Measurements from ENCODE around the gene KCTD12. TPM values are rescaled to one million over a fixed set of nuclear protein-coding genes. Genes with fewer than 3 reads are reported as not detected.

Gene KCTD12
- polyA plus RNA-seq, 1 donor (not counting 4 experiments of a cell fraction or from before 2014, with no cell fraction given), result 18.9 TPM

DNA sequence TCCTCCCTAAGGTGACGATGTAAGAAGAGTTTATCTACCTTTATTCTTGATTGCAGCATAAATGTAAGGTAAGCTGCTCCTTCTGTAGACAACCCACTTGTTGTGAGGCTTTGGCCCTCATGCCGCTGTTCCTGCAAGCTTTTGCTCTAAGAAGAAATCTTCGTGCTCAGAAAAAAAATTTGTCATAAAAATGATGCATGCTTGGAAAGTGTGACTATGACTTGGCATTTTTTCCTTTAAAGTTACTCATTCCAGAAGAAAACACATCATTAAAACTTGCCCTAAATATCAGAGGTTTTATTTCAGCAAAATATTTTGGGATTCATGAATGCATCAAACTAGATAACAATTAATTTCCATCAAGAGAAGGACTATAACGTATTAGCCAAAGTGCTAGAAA lies 39.8 kb downstream of the KCTD12 start:
- dilution Hi-C loops (cut with MboI; ENCODE audit: extremely low pct_ligation_motif_present, low sequenced_read_pairs), result no loop called here
- H3K27ac ChIP-seq (ENCODE audit: control insufficient read depth, insufficient read depth, low read length), result no peak overlapping the region
- no peaks in the 10 kb centered on the region for H3K4me1 ChIP-seq (ENCODE audit: control insufficient read depth, extremely low read depth, insufficient read depth, low read length)
- H2AFZ ChIP-seq (ENCODE audit: control insufficient read depth, low read length), result no peak overlapping the region
- no peaks in the 10 kb centered on the region for H3K27me3 ChIP-seq (ENCODE audit: control insufficient read depth, extremely low read depth, insufficient read depth, low read length)
- no peak overlapping the region for H3K4me2 ChIP-seq (ENCODE audit: control insufficient read depth, extremely low read depth, insufficient read depth, low read depth, low read length)
- TF ChIP-seq, protein P1, sequence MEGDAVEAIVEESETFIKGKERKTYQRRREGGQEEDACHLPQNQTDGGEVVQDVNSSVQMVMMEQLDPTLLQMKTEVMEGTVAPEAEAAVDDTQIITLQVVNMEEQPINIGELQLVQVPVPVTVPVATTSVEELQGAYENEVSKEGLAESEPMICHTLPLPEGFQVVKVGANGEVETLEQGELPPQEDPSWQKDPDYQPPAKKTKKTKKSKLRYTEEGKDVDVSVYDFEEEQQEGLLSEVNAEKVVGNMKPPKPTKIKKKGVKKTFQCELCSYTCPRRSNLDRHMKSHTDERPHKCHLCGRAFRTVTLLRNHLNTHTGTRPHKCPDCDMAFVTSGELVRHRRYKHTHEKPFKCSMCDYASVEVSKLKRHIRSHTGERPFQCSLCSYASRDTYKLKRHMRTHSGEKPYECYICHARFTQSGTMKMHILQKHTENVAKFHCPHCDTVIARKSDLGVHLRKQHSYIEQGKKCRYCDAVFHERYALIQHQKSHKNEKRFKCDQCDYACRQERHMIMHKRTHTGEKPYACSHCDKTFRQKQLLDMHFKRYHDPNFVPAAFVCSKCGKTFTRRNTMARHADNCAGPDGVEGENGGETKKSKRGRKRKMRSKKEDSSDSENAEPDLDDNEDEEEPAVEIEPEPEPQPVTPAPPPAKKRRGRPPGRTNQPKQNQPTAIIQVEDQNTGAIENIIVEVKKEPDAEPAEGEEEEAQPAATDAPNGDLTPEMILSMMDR (optimal IDR thresholded peaks at IDR 0.05 in 1 of 3, IDR thresholded peaks at IDR 0.05 in 1 of 3, conservative IDR thresholded peaks at IDR 0.05 in 1 of 3; ENCODE audit: extremely low read depth in 1 of 3, insufficient read depth in 2 of 3, low read length in 3 of 3), result no peak
- TF ChIP-seq EZH2 (IDR thresholded peaks at IDR 0.05; ENCODE audit: low read length), result no peak
- H3K9me3 ChIP-seq (ENCODE audit: control insufficient read depth, low read depth, low read length), result no peaks in the 10 kb centered on the region
- no peaks in the 10 kb centered on the region for H3K36me3 ChIP-seq (ENCODE audit: control insufficient read depth in 2 of 2, extremely low read depth in 1 of 2, insufficient read depth in 2 of 2, low read length in 2 of 2)
- H3K79me2 ChIP-seq (ENCODE audit: control insufficient read depth, insufficient read depth, low read length), result no peaks in the 10 kb centered on the region
- DNase-seq (ENCODE audit: low read depth, low spot score), result no peak
- no peaks in the 10 kb centered on the region for H3K9me1 ChIP-seq (ENCODE audit: control insufficient read depth, extremely low read depth, insufficient read depth, low read length)
- no peak overlapping the region for H3K4me3 ChIP-seq (ENCODE audit: control insufficient read depth in 2 of 3, extremely low read depth in 1 of 3, insufficient read depth in 2 of 3, low read depth in 1 of 3, low read length in 3 of 3)
- FAIRE-seq, result no peak
- no peak overlapping the region for H3K9ac ChIP-seq (ENCODE audit: control insufficient read depth, extremely low read depth, insufficient read depth, low read length)
- no peaks in the 10 kb centered on the region for H4K20me1 ChIP-seq (ENCODE audit: control insufficient read depth, extremely low read depth, insufficient read depth, low read length)

DNA sequence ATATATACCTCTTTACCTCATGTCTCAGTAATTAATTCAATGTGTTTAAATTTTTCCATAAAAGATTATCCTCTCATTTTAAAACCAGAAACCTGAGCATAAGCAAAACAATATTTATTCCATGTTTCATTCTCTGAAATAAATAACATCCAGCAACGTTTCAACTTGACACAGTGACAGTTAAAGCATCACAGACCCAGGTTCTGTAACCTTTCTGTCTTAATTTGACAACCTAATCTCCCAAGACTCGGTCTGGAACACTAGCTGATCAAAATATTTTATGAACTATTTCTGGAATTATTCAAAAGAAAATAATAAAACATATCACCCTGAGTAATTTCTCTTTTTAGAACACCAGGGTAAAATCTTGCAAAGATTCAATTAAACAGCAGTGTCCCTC lies 40.3 kb downstream of the KCTD12 start:
- Histone ChIP-seq H4K20me1 (ENCODE audit: control insufficient read depth, extremely low read depth, insufficient read depth, low read length) (no peaks in the 10 kb centered on the region), H3K4me3 (ENCODE audit: control insufficient read depth in 2 of 3, extremely low read depth in 1 of 3, insufficient read depth in 2 of 3, low read depth in 1 of 3, low read length in 3 of 3) (no peak overlapping the region), H2AFZ (ENCODE audit: control insufficient read depth, low read length) (no peak overlapping the region), H3K9me3 (ENCODE audit: control insufficient read depth, low read depth, low read length) (no peaks in the 10 kb centered on the region), H3K36me3 (ENCODE audit: control insufficient read depth in 2 of 2, extremely low read depth in 1 of 2, insufficient read depth in 2 of 2, low read length in 2 of 2) (no peaks in the 10 kb centered on the region), H3K4me2 (ENCODE audit: control insufficient read depth, extremely low read depth, insufficient read depth, low read depth, low read length) (no peak overlapping the region), H3K79me2 (ENCODE audit: control insufficient read depth, insufficient read depth, low read length) (no peaks in the 10 kb centered on the region), H3K27me3 (ENCODE audit: control insufficient read depth, extremely low read depth, insufficient read depth, low read length) (no peaks in the 10 kb centered on the region), H3K4me1 (ENCODE audit: control insufficient read depth, extremely low read depth, insufficient read depth, low read length) (no peaks in the 10 kb centered on the region), H3K9me1 (ENCODE audit: control insufficient read depth, extremely low read depth, insufficient read depth, low read length) (no peaks in the 10 kb centered on the region), H3K27ac (ENCODE audit: control insufficient read depth, insufficient read depth, low read length) (no peak overlapping the region), H3K9ac (ENCODE audit: control insufficient read depth, extremely low read depth, insufficient read depth, low read length) (no peak overlapping the region)
- dilution Hi-C loops (cut with MboI; ENCODE audit: extremely low pct_ligation_motif_present, low sequenced_read_pairs), result no loop called here
- no peak for TF ChIP-seq EZH2 (IDR thresholded peaks at IDR 0.05; ENCODE audit: low read length)
- TF ChIP-seq, protein P1 (optimal IDR thresholded peaks at IDR 0.05 in 1 of 3, IDR thresholded peaks at IDR 0.05 in 1 of 3, conservative IDR thresholded peaks at IDR 0.05 in 1 of 3; ENCODE audit: extremely low read depth in 1 of 3, insufficient read depth in 2 of 3, low read length in 3 of 3), result no peak
- DNase-seq (ENCODE audit: low read depth, low spot score) (no peak), FAIRE-seq (no peak)
